ENCODE measurements around the gene EIF1AY.
"Not testable (repeated sequence)": the region's sequence is repeated elsewhere in the genome, so short reads cannot be mapped to it uniquely, and the experiment has no call there.

Gene EIF1AY

GRCh38 chrY:20575531-20576121 is at the start of gene EIF1AY:
EIF1AY (plus strand) TSS chrY:20575776; CDS start chrY:20575872, 96 bp downstream.
- no peak for DNase-seq (ENCODE audit: low spot score)

GRCh38 chrY:20528435-20528834 is 47.1 kb upstream of the EIF1AY start:
- DNase-seq (ENCODE audit: low spot score): no peak

GRCh38 chrY:20538186-20538585 is 37.4 kb upstream of the EIF1AY start:
- no peak for DNase-seq (ENCODE audit: low spot score)

- DNase-seq (ENCODE audit: low spot score): no peak
These were observed 36.6 kb upstream of the EIF1AY start for GRCh38 chrY:20538933-20539332.

GRCh38 chrY:20544451-20544960 is 31.1 kb upstream of the EIF1AY start:
- no peak for DNase-seq (ENCODE audit: low spot score)

- DNase-seq (ENCODE audit: low spot score): no peak
These were observed 29.5 kb upstream of the EIF1AY start for GRCh38 chrY:20546071-20546470.

GRCh38 chrY:20549289-20549688 is 26.3 kb upstream of the EIF1AY start:
- no peak for DNase-seq (ENCODE audit: low spot score)

- DNase-seq (ENCODE audit: low spot score): no peak
These were observed 23.7 kb upstream of the EIF1AY start for GRCh38 chrY:20551840-20552239.

GRCh38 chrY:20552764-20553323 is 22.7 kb upstream of the EIF1AY start:
- DNase-seq (ENCODE audit: low spot score): not testable (repeated sequence)

- no peak for DNase-seq (ENCODE audit: low spot score)
These were observed 19.8 kb upstream of the EIF1AY start for GRCh38 chrY:20555820-20556219.

- DNase-seq (ENCODE audit: low spot score): no peak
These were observed 16.9 kb upstream of the EIF1AY start for GRCh38 chrY:20558677-20559076.

GRCh38 chrY:20559873-20560512 is 15.6 kb upstream of the EIF1AY start:
- DNase-seq (ENCODE audit: low spot score): no peak

- no peak for DNase-seq (ENCODE audit: low spot score)
These were observed 4.3 kb upstream of the EIF1AY start for GRCh38 chrY:20571306-20571705.

- DNase-seq (ENCODE audit: low spot score): no peak
These were observed 930 bp downstream of the EIF1AY start for GRCh38 chrY:20576506-20576905.

- no peak for DNase-seq (ENCODE audit: low spot score)
These were observed 2.6 kb downstream of the EIF1AY start for GRCh38 chrY:20578206-20578605.

- DNase-seq (ENCODE audit: low spot score): no peak
These were observed 6.1 kb downstream of the EIF1AY start for GRCh38 chrY:20581687-20582086.

GRCh38 chrY:20586161-20586560 is 10.6 kb downstream of the EIF1AY start:
- no peak for DNase-seq (ENCODE audit: low spot score)

Data from RKO (cell line).